HEK293 (cell line): ENCODE data around the gene ONECUT1.
A peak's percentile ranks its signal among the peaks of the same experiment; 100 is the strongest.

ENCODE experiments used
- CTCF ChIA-PET: fragments of 350-600 bp; formaldehyde crosslinking; extraction: SDS; loops from one replicate; lab custom pipeline; 2021; ENCODE audit warnings: antibody characterized with exemption; lab: Yijun Ruan, JAX
- POLR2A ChIA-PET: fragments of 300-600 bp; formaldehyde crosslinking; extraction: SDS; loops from one replicate; lab custom pipeline; 2020; ENCODE audit warnings: antibody characterized with exemption, inconsistent platforms; lab: Yijun Ruan, JAX
- H3K27ac ChIP-seq: fragments of 200-500 bp; sonication (Bioruptor generic); 2 replicates; pipeline ENCODE4 v1.5.1; 2014; ENCODE audit warnings: low read depth, low read length, control low read depth, inconsistent platforms; ENCODE audit errors: extremely low read depth
- H3K36me3 ChIP-seq, 2 experiments: fragments of 200-500 bp in 1 of 2; sonication (Bioruptor generic) in 1 of 2; 1 replicate in 1 of 2; 2 replicates in 1 of 2; pipeline ENCODE4 v1.5.1; 2014 to 2017; ENCODE audit warnings: inconsistent platforms in 2 of 2, low read length in 2 of 2; ENCODE audit not compliant: control insufficient read depth in 2 of 2, insufficient read depth in 1 of 2
- H3K4me1 ChIP-seq: fragments of 200-500 bp; sonication (Bioruptor generic); 2 replicates; pipeline ENCODE4 v1.5.1; 2014; ENCODE audit warnings: mild to moderate bottlenecking, low read length, inconsistent platforms; ENCODE audit not compliant: control insufficient read depth, insufficient read depth
- H3K4me3 ChIP-seq: 2 replicates; pipeline ENCODE4 v1.5.1; 2011; ENCODE audit warnings: low read depth, mild to moderate bottlenecking, control low read depth, low read length, moderate library complexity
- H3K9me3 ChIP-seq: fragments of 200-500 bp; sonication (Bioruptor generic); 2 replicates; pipeline ENCODE4 v1.5.1; 2014; ENCODE audit warnings: low read depth, low read length, inconsistent platforms; ENCODE audit not compliant: control insufficient read depth, insufficient read depth
- GLIS1 ChIP-seq: fragments of 450-650 bp; formaldehyde crosslinking; IDR thresholded peaks from 2 replicates; pipeline ENCODE4 v1.5.1; 2016; ENCODE audit warnings: missing biosample characterization, missing genetic modification characterization
- IKZF3 ChIP-seq: fragments of 450-650 bp; IDR thresholded peaks from 2 replicates; pipeline ENCODE4 v1.5.0; 2018; ENCODE audit warnings: missing biosample characterization, mild to moderate bottlenecking, missing genetic modification characterization, moderate library complexity
- KLF10 ChIP-seq: fragments of 450-650 bp; IDR thresholded peaks from 2 replicates; pipeline ENCODE4 v1.5.1; 2018; ENCODE audit warnings: missing biosample characterization, mild to moderate bottlenecking, missing genetic modification characterization
- SALL2 ChIP-seq: fragments of 450-650 bp; formaldehyde crosslinking; IDR thresholded peaks from 2 replicates; pipeline ENCODE4 v1.5.0; 2017; ENCODE audit warnings: missing biosample characterization, mild to moderate bottlenecking, missing genetic modification characterization, borderline replicate concordance
- SP7 ChIP-seq: fragments of 450-650 bp; formaldehyde crosslinking; IDR thresholded peaks from 2 replicates; pipeline ENCODE4 v1.5.1; 2016; ENCODE audit warnings: missing biosample characterization, missing genetic modification characterization
- ZNF10 ChIP-seq: fragments of 450-650 bp; formaldehyde crosslinking; IDR thresholded peaks from 2 replicates; pipeline ENCODE4 v1.5.1; 2017; ENCODE audit warnings: missing biosample characterization, missing genetic modification characterization
- ZNF169 ChIP-seq: fragments of 450-650 bp; formaldehyde crosslinking; IDR thresholded peaks from 2 replicates; pipeline ENCODE4 v1.5.1; 2016; ENCODE audit warnings: missing biosample characterization, missing genetic modification characterization
- ZNF2 ChIP-seq: fragments of 450-650 bp; formaldehyde crosslinking; IDR thresholded peaks from 2 replicates; pipeline ENCODE4 v1.5.1; 2016; ENCODE audit warnings: missing biosample characterization, missing genetic modification characterization
- ZNF366 ChIP-seq: fragments of 450-650 bp; formaldehyde crosslinking; conservative IDR thresholded peaks from 2 replicates; pipeline ENCODE4 v1.5.1; 2016; ENCODE audit warnings: missing biosample characterization, missing genetic modification characterization
- ZNF514 ChIP-seq: fragments of 450-650 bp; formaldehyde crosslinking; IDR thresholded peaks from 2 replicates; pipeline ENCODE4 v1.5.1; 2016; ENCODE audit warnings: missing biosample characterization, missing genetic modification characterization
- ZNF600 ChIP-seq: fragments of 450-650 bp; formaldehyde crosslinking; IDR thresholded peaks from 2 replicates; pipeline ENCODE4 v1.5.1; 2016; ENCODE audit warnings: missing biosample characterization, missing genetic modification characterization
- ZNF654 ChIP-seq: fragments of 450-650 bp; formaldehyde crosslinking; IDR thresholded peaks from 2 replicates; pipeline ENCODE4 v1.5.1; 2016; ENCODE audit warnings: low read depth, missing biosample characterization, missing genetic modification characterization
- ZNF664 ChIP-seq: fragments of 450-650 bp; formaldehyde crosslinking; IDR thresholded peaks from 2 replicates; pipeline ENCODE4 v1.5.1; 2016; ENCODE audit warnings: missing biosample characterization, missing genetic modification characterization
- ZNF677 ChIP-seq: fragments of 450-650 bp; IDR thresholded peaks from 2 replicates; pipeline ENCODE4 v1.5.0; 2018; ENCODE audit warnings: missing biosample characterization, mild to moderate bottlenecking, missing genetic modification characterization, moderate library complexity
- TF ChIP-seq, protein P1 (sequence below): fragments of 450-650 bp; formaldehyde crosslinking; IDR thresholded peaks from 2 replicates; pipeline ENCODE4 v1.5.1; 2016; ENCODE audit warnings: missing biosample characterization, missing genetic modification characterization
- TF ChIP-seq, protein P2 (sequence below): fragments of 450-650 bp; formaldehyde crosslinking; IDR thresholded peaks from 2 replicates; pipeline ENCODE4 v1.5.1; 2016; ENCODE audit warnings: missing biosample characterization, missing genetic modification characterization
- TF ChIP-seq, protein P3 (sequence below): fragments of 450-650 bp; formaldehyde crosslinking; IDR thresholded peaks from 2 replicates; pipeline ENCODE4 v1.5.1; 2016; ENCODE audit warnings: missing biosample characterization, missing genetic modification characterization
- TF ChIP-seq, protein P4 (sequence below): fragments of 450-650 bp; formaldehyde crosslinking; IDR thresholded peaks from 2 replicates; pipeline ENCODE4 v1.5.1; 2016; ENCODE audit warnings: missing biosample characterization, missing genetic modification characterization

ONECUT1 gene

DNA sequence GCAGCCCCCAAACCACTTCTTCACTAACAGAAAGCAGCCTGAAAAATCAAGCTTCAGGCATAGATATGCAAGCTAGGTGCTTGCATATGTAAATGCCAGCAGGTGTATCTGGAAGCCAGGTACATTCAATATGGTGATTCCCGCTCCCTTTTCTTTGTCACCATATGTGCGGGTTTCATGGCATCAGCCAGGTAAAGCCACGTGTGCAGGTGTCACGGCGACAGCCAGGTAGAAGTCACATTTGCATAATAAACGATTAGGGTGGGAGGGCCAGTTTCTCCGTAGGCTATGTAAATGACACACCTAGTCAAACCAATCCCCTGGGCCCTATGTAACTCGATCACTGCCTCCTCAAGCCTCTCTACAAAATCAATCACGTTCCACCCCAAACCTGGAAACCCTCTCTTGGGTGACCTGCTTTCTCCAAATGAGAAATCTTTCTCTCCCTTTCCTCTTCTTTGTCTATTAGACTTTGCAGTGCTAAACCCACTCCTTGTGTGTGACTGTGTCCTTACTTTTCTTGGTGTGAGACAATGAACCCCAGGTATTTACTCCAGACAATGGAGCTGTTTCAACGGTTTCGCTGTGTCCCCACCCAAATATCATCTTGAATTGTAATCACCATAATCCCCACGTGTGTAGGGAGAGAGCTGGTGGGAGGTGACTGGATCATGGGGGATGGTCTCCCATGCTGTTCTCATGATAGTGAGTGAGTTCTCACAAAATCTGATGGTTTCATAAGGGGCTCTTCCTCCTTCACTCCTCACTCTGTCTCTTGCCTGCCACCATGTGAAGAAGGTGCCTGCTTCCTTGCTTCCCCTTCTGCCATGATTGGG lies 44.6 kb downstream of the ONECUT1 start:
- H3K27ac ChIP-seq: no peak overlapping the region
- H3K36me3 ChIP-seq: no peaks in the 10 kb centered on the region
- ChIA-PET CTCF (interaction anchor here (0.5 kb wide), 1 partner anchor 968 kb away, joined by 3 read pairs; no protein-coding TSS in a partner anchor), POLR2A (no interaction called here)
- H3K9me3 ChIP-seq: no peaks in the 10 kb centered on the region
- no peak for TF ChIP-seq ZNF514
- TF ChIP-seq ZNF169 (tag by site-specific recombination): no peak
- TF ChIP-seq, protein P1, sequence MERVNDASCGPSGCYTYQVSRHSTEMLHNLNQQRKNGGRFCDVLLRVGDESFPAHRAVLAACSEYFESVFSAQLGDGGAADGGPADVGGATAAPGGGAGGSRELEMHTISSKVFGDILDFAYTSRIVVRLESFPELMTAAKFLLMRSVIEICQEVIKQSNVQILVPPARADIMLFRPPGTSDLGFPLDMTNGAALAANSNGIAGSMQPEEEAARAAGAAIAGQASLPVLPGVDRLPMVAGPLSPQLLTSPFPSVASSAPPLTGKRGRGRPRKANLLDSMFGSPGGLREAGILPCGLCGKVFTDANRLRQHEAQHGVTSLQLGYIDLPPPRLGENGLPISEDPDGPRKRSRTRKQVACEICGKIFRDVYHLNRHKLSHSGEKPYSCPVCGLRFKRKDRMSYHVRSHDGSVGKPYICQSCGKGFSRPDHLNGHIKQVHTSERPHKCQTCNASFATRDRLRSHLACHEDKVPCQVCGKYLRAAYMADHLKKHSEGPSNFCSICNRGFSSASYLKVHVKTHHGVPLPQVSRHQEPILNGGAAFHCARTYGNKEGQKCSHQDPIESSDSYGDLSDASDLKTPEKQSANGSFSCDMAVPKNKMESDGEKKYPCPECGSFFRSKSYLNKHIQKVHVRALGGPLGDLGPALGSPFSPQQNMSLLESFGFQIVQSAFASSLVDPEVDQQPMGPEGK: no peak
- no peak for TF ChIP-seq SALL2 (tag by site-specific recombination)
- TF ChIP-seq SP7 (tag by site-specific recombination): no peak
- TF ChIP-seq, protein P2, sequence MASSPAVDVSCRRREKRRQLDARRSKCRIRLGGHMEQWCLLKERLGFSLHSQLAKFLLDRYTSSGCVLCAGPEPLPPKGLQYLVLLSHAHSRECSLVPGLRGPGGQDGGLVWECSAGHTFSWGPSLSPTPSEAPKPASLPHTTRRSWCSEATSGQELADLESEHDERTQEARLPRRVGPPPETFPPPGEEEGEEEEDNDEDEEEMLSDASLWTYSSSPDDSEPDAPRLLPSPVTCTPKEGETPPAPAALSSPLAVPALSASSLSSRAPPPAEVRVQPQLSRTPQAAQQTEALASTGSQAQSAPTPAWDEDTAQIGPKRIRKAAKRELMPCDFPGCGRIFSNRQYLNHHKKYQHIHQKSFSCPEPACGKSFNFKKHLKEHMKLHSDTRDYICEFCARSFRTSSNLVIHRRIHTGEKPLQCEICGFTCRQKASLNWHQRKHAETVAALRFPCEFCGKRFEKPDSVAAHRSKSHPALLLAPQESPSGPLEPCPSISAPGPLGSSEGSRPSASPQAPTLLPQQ (tag by site-specific recombination): no peak
- no peak for TF ChIP-seq ZNF2
- no peaks in the 10 kb centered on the region for H3K4me1 ChIP-seq
- H3K4me3 ChIP-seq: no peak overlapping the region

DNA sequence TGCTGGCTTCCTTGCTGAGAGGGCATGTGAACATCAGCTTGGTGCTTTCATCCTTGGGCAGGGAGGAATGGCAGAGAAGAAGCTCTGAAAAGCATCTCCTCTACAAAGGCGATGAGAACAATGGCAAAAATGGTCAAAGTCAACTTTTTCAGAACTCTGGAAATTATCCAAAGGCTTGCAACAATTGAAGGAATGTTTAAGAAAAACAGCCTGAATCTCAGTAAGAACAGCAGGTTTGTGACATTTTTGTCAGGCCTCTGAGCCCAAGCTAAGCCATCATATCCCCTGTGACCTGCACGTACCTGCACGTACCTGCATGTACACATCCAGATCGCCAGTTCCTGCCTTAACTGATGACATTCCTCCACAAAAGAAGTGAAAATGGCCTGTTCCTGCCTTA lies 51.8 kb downstream of the ONECUT1 start:
- ChIA-PET CTCF (interaction anchor here (0.5 to 1.2 kb wide), 3 partner anchors 457 to 482 kb away, joined by 3 to 4 read pairs (median 4); no protein-coding TSS in a partner anchor), POLR2A (no interaction called here)
- no peak overlapping the region for H3K4me3 ChIP-seq
- no peaks in the 10 kb centered on the region for H3K9me3 ChIP-seq
- H3K27ac ChIP-seq: no peak overlapping the region
- H3K4me1 ChIP-seq: no peaks in the 10 kb centered on the region
- H3K36me3 ChIP-seq: no peaks in the 10 kb centered on the region
- TF ChIP-seq ZNF677 (tag by site-specific recombination) (peak; percentile 90), KLF10 (no peak), ZNF664 (tag by site-specific recombination) (no peak)

DNA sequence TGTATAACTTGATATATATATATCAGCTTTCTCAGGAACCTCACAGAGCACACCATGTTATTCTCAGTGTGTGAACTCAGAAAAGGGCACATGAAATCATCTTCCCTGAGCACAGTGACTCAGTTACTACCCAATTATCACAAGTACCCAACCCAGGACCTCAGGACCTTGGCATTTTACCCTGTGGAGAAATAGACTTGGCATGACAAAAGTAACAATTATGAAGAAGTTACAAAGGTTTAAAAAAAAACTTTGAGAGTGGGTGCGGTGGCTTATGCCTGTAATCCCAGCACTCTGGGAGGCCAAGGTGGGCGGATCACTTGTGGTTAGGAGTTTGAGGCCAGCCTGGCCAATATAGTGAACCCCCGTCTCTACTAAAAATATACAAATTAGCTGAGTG lies 52.4 kb downstream of the ONECUT1 start:
- TF ChIP-seq ZNF10 (tag by site-specific recombination): no peak
- TF ChIP-seq, all 188 proteins: peak for 0
- Histone ChIP-seq H3K4me1 (no peaks in the 10 kb centered on the region), H3K4me3 (no peak overlapping the region), H3K36me3 (no peaks in the 10 kb centered on the region), H3K27ac (no peak overlapping the region), H3K9me3 (no peaks in the 10 kb centered on the region)
- ChIA-PET POLR2A (no interaction called here), CTCF (interaction anchor here (0.7 to 1.2 kb wide), 4 partner anchors 16 to 481 kb away, joined by 3 to 4 read pairs (median 4); no protein-coding TSS in a partner anchor)

DNA sequence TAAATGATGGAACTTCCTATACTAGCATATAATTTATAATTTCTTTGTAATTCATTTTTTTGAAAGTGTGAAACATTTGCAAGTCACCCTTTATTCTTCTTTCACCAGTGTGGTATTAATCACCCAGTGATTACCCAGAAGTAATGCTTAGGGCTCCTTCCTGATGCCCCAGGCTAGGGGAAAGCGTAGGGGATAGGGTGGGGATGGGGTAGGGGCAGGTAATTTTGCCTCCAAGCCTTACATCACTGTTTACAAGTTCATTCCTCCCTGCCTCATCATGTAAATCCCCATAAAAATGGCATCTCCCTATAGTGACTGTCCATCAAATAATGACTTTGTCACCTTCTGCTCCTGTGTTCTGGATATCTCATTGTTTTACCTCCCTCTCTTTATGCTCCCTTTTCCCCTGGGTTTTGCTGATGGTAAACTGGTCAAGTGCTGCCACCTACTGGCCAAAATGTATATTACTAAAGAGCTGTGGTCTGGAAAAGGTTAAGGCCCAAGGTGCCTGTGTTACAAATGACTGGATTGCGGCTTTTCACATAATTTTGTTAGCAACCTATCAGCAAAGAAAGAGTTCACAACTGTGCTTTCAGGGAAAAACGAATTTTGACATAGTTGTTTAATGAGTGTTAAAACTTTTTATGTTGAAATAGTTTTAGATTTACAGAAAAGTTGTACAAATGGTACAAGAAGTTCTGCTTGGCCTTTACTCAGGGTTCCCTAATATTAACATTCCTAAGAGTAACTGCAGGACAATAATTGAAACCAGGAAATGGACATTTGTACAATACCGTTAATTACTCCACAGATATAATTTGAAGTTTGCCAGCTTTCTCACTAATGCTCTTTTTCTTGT lies 54.7 kb downstream of the ONECUT1 start:
- no peaks in the 10 kb centered on the region for H3K9me3 ChIP-seq
- H3K27ac ChIP-seq: no peak overlapping the region
- H3K4me3 ChIP-seq: no peak overlapping the region
- CTCF ChIA-PET: interaction anchor here (0.6 to 3.3 kb wide), 18 partner anchors 24 to 848 kb away, joined by 3 to 20 read pairs (median 3); partner anchors contain the start of gene MYO5A
- H3K4me1 ChIP-seq: no peaks in the 10 kb centered on the region
- no peaks in the 10 kb centered on the region for H3K36me3 ChIP-seq
- POLR2A ChIA-PET: no interaction called here
- TF ChIP-seq GLIS1 (tag by site-specific recombination) (no peak), IKZF3 (tag by site-specific recombination) (0 out of 2 replicates have a peak, but pooled peaks have one; percentile 24), ZNF600 (tag by site-specific recombination) (peak; percentile 58; the same call in 1 of the 2 replicates), ZNF366 (tag by site-specific recombination) (peak; percentile 64), ZNF654 (tag by site-specific recombination) (peak; percentile 98)
- TF ChIP-seq, protein P3, sequence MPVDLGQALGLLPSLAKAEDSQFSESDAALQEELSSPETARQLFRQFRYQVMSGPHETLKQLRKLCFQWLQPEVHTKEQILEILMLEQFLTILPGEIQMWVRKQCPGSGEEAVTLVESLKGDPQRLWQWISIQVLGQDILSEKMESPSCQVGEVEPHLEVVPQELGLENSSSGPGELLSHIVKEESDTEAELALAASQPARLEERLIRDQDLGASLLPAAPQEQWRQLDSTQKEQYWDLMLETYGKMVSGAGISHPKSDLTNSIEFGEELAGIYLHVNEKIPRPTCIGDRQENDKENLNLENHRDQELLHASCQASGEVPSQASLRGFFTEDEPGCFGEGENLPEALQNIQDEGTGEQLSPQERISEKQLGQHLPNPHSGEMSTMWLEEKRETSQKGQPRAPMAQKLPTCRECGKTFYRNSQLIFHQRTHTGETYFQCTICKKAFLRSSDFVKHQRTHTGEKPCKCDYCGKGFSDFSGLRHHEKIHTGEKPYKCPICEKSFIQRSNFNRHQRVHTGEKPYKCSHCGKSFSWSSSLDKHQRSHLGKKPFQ: no peak
- TF ChIP-seq, protein P4, sequence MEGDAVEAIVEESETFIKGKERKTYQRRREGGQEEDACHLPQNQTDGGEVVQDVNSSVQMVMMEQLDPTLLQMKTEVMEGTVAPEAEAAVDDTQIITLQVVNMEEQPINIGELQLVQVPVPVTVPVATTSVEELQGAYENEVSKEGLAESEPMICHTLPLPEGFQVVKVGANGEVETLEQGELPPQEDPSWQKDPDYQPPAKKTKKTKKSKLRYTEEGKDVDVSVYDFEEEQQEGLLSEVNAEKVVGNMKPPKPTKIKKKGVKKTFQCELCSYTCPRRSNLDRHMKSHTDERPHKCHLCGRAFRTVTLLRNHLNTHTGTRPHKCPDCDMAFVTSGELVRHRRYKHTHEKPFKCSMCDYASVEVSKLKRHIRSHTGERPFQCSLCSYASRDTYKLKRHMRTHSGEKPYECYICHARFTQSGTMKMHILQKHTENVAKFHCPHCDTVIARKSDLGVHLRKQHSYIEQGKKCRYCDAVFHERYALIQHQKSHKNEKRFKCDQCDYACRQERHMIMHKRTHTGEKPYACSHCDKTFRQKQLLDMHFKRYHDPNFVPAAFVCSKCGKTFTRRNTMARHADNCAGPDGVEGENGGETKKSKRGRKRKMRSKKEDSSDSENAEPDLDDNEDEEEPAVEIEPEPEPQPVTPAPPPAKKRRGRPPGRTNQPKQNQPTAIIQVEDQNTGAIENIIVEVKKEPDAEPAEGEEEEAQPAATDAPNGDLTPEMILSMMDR (tag by site-specific recombination): peak; percentile 58; the same call in 1 of the 2 replicates
